Placental epithelial cell (primary cell): Measurements from ENCODE around the gene GAMT. TPM values are rescaled to one million over a fixed set of nuclear protein-coding genes. Genes with fewer than 3 reads are reported as not detected.

Source experiments
- total RNA-seq: library from RNA; depleted of rRNA; stranded (reverse); fragments of >200 nt; gene quantifications from 2 replicates; pipeline ENCODE4 v1.2.3, GENCODE V29; 2012

GAMT gene
- total RNA-seq: 13.3 and 15.5 TPM in 2 replicates

DNA sequence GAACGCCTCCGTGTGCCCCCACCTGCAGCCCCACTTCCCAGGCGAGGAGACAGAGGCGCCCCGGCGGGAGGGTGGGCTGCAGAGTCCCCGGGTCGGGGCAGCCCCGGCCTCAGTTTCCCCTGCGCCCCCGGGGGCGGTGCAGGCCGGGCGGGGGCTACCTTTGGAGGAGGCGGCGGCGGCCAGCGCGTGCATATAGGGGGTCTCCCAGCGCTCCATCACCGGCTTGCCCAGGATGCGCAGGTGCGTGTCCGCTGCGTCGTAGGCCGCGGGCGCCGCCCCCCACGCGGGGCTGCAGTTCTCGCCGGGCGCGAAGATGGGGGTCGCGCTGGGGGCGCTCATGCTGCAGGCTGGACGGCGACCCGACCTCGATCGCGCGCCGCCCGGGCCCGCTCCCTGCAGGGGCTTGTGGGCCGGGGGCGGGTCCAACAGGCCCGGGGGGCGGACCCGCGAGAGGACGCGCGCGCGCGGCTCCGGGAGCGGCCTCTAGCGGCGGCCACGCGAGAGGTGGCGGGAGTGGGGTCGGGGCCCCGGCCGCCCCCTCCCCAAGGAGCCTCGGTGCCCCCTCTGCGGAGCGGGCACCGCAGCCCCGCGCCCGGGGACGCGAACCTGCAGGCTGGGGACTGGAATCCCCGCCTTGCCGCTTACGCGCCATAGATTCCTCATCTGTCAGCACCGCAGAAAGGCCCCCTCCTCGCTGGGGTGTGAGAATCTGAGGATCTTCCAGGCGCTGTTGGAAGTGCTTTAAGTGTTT is at the start of gene GAMT:
Gene GAMT (minus strand): TSS at position 405 of the 751 bp plus-strand sequence. CDS start 66 bp downstream, at position 339.

DNA sequence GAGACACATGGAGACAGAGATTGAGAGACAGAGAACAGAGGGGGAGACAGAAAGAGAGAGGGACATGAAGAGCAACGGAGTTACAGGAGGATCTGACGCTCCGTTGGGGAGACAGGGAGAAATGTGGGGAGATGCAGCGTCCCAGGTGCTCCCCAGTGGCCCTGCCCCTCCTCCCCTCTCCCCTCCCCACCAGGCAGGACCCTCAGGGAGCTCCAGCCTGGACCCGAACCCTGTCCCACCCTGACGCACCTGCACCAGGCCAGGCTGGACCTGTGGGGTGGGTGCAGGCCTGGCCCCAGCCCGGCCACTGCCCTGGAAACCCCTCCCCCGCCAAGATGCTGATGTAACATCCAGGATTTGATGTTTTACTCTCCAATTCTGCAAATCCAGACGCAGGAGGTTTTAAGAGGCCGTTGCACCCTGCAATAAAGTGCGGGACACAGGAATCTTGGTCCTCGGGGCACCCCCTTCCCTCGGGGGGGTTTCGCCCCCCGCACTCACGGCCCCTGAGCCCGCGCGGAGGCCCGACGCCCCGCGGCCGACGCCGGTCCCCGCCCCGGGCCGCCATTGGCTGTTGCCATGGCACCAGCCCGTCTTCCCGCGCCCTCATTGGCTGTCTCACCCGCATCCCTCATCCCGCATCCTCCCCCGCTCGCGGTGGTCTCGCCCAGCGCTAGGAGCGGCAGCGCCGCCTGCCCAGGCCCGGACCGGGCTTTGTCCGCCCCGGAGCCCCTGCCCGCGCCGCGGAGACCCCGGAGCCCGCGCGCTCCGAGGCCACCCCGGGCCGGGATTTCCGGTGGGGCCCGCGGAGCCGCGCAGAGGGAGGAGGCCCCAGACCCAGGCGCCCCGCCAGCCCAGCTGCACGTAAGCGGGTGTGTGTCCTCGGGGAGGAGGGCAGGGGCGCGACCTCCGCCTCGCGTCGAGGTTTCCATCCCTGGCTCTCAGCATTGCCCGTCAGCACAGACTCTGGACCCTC is 48.4 kb upstream of the GAMT start, which contains the start of gene APC2:
Gene APC2 (plus strand): TSS at position 655 of the 976 bp plus-strand sequence. CDS start 2,881 bp downstream, outside the sequence.

DNA sequence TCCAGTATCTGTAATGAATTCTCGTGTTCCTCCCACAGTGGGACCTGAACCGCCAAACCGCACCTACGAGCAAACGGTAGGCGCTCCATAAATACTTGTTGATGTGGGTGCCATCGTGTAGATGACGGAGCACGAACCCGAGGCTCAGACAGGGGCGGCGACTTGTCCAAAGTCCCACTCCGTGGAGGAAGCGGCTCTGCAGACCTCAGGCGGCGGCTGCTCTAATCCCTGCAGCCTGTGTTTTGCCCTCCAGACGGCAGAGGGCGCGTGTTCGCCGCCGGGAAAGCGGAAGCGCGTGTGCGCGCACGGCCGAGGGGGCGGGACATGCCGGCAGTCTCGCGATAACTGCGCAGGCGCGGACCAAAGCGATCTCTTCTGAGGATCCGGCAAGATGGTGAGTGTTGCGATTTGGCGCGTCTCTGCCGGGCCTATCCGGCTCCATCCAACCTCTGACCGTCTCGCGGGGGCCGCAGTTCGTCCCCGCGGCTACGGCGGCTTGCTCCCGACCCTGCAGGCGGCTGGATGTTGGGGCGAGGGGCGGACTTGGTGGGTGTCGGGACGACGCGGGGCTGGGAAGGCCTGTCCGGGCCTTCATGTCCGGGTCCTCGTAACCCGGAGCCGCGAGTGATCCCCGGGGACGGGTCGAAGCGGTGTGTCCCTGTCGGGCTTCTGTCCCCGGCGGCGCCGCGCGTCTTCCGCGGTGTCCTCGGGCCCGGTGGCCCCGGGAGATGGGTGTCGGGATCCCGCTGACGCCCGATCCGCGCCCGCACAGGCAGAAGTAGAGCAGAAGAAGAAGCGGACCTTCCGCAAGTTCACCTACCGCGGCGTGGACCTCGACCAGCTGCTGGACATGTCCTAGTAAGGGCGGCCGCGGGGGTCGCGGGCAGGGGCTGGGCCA is 36.9 kb upstream of the GAMT start, which contains the start of gene RPS15:
Gene RPS15 (plus strand): TSS at position 362 of the 898 bp plus-strand sequence. CDS start 30 bp downstream, at position 392.

DNA sequence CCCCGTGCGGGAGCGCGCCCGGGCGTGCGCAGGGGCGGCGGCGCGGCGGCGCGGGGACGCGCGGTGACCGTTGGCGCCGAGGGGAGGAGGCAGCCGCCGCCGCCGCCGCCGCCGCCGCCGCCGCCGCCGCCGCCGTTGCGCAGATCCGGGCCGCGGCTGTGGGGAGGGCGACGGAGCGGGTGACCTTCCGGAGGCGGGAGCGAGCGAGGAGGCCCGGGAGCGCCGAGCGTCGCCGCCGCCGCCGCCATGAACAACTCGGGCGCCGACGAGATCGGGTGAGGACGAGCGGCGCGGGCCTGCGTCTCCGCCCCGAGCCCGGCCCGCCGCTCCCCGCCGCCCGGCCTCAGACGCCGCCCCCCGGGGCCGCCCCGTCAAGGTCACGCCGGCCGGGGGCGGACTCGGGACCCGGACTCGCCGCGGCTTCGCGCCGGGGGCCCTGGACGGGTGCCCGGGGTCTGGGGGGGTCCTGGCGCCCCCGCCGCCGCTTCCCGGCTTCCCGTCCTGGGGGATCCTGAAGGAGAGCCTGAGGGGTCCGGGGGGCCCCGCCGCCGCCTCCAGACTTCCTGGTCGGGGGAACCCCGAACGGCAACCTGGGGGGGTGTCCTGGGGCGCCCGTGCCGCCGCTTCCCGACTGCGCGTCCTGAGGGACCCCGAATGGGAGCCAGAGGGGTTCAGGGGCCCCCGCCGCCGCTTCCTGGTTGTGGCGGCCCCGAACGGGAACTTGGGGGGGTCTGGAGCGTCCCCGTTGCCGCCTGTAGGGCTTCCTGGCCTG is 6.4 kb upstream of the GAMT start, which contains the start of gene DAZAP1:
Gene DAZAP1 (plus strand): TSS at position 59 of the 772 bp plus-strand sequence. CDS start 188 bp downstream, at position 247.

DNA sequence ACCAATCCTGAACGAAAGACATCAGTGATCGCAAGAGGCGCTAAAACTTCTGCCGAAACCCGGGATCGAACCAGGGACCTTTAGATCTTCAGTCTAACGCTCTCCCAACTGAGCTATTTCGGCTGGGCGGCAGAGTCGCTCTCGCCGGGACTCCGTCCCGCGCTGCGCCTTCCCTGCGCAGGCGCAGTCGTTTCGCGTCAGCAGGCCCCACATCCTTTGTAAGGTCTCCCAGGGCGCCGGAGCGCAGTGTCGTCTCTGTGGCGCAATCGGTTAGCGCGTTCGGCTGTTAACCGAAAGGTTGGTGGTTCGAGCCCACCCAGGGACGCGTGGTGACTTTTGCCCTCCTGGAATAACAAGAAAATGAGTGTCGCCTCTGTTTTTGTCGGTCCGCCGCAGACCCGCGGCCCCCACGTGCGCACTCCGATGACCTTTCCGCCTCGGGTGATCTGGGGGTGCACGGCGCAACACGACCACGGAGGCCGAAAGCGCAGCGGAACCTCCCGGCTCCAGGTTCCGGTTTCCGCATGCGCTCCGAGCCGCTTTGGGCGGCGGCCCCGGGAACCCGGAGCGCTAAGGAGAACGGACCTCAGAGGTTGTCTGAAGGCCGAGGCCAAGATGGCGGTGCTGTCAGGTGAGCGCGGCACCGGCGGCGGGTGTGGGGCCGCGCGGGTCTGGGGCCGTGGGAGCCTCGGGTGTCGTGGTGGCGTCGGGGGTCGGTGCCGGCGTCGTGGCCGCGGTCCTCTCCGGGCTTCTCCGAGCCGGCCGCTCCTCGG is 17.8 kb downstream of the GAMT start, which contains the start of gene NDUFS7:
Gene NDUFS7 (plus strand): TSS at position 596 of the 773 bp plus-strand sequence. CDS start 20 bp downstream, at position 616.

Other genes with a start within 250 kb of the GAMT start
- gene SBNO2, start 227.3 kb downstream of the GAMT start, total RNA-seq: 42.0 and 42.2 TPM in 2 replicates
- gene STK11, start 195.8 kb downstream of the GAMT start, total RNA-seq: 61.2 and 76.1 TPM in 2 replicates
- gene CBARP, start 163.5 kb downstream of the GAMT start, total RNA-seq: 1.6 and 3.5 TPM in 2 replicates
- 22.0 and 23.4 TPM in 2 replicates for gene ATP5F1D, start 159.8 kb downstream of the GAMT start, total RNA-seq
- 22.0 and 27.9 TPM in 2 replicates for gene MIDN, start 153.0 kb downstream of the GAMT start, total RNA-seq
- gene CIRBP, start 132.2 kb downstream of the GAMT start, total RNA-seq: 223 and 337 TPM in 2 replicates
- 22.0 and 46.3 TPM in 2 replicates for gene FAM174C, start 126.0 kb downstream of the GAMT start, total RNA-seq
- gene EFNA2, start 115.7 kb downstream of the GAMT start, total RNA-seq: 0.39 TPM in 1 of 2 replicates, not detected in the other
- gene NDUFS7, start 17.6 kb downstream of the GAMT start, total RNA-seq: 34.9 and 91.4 TPM in 2 replicates
- 27.1 and 58.3 TPM in 2 replicates for gene DAZAP1, start 6.0 kb upstream of the GAMT start, total RNA-seq
- gene RPS15, start 36.9 kb upstream of the GAMT start, total RNA-seq: 534 and 674 TPM in 2 replicates
- gene APC2, start 48.6 kb upstream of the GAMT start, total RNA-seq: 0.22 and 0.39 TPM in 2 replicates
- gene C19orf25, start 77.7 kb upstream of the GAMT start, total RNA-seq: 30.1 and 36.9 TPM in 2 replicates
- gene PCSK4, start 88.8 kb upstream of the GAMT start, total RNA-seq: 2.5 and 3.1 TPM in 2 replicates
- gene REEP6, start 89.6 kb upstream of the GAMT start, total RNA-seq: 5.1 and 7.9 TPM in 2 replicates
- 40.8 and 55.7 TPM in 2 replicates for gene ADAMTSL5, start 111.5 kb upstream of the GAMT start, total RNA-seq
- gene PLK5, start 122.5 kb upstream of the GAMT start, total RNA-seq: not detected in 2 replicates
- 80.5 and 91.2 TPM in 2 replicates for gene MEX3D, start 166.8 kb upstream of the GAMT start, total RNA-seq
- gene MBD3, start 191.3 kb upstream of the GAMT start, total RNA-seq: 67.5 and 121 TPM in 2 replicates
- 37.4 and 43.6 TPM in 2 replicates for gene UQCR11, start 203.9 kb upstream of the GAMT start, total RNA-seq